Thoracic aorta (tissue), 2 donors: ENCODE measurements around the gene GET4. TPM values are rescaled to one million over a fixed set of nuclear protein-coding genes. Genes with fewer than 3 reads are reported as not detected.

Source experiments
- ATAC-seq: fragments of 150-250 bp; one replicate; pipeline ENCODE4 v1.8.0; 2017; ENCODE audit warnings: low read depth; ENCODE audit not compliant: insufficient number of reproducible peaks, low FRiP score
- DNase-seq: peaks from one replicate; pipeline ENCODE4 v3.0.0-alpha.2; 2020; ENCODE audit warnings: low spot score
- H3K27ac ChIP-seq, 2 donors: fragments of 200-600 bp; sonication (generic); 1 replicate in 1 of 2; 2 replicates in 1 of 2; pipeline ENCODE4 v1.5.1; 2016; ENCODE audit warnings: mild to moderate bottlenecking in 2 of 2, moderate library complexity in 2 of 2
- H3K27me3 ChIP-seq: fragments of 200-600 bp; sonication (generic); replicated peaks from 2 replicates; pipeline ENCODE4 v1.6.0; 2016; ENCODE audit warnings: mild to moderate bottlenecking; ENCODE audit not compliant: insufficient read depth
- H3K36me3 ChIP-seq: fragments of 200-600 bp; sonication (generic); one replicate; pipeline ENCODE4 v1.5.1; 2016
- H3K4me1 ChIP-seq, 2 donors: fragments of 200-600 bp; sonication (generic); 1 replicate in 1 of 2; 2 replicates in 1 of 2; pipeline versions ENCODE4 v1.5.1 to v1.6.0; 2016; ENCODE audit warnings: low read depth in 2 of 2, mild to moderate bottlenecking in 1 of 2; ENCODE audit not compliant: control insufficient read depth in 1 of 2
- H3K4me3 ChIP-seq: fragments of 200-600 bp; sonication (generic); 2 replicates; pipeline ENCODE4 v1.5.1; 2016; ENCODE audit warnings: mild to moderate bottlenecking
- H3K9me3 ChIP-seq: fragments of 200-600 bp; sonication (generic); 2 replicates; pipeline ENCODE4 v1.5.1; 2016
- CTCF ChIP-seq: fragments of 200-600 bp; sonication (generic); IDR thresholded peaks from one replicate; pipeline ENCODE4 v1.5.1; 2019; ENCODE audit warnings: antibody characterized with exemption
- total RNA-seq, 2 donors: library from RNA; depleted of rRNA; stranded (reverse); fragments of >200 nt; gene quantifications; one replicate each; pipeline versions ENCODE4 v1.1.0 to v1.2.3, GENCODE V29; 2016

Gene GET4
- total RNA-seq, 2 donors from 2014 or later = 26.9 to 28.4 TPM

GRCh38 chr7:901388-902154 lies 25.2 kb downstream of the GET4 start:
- no peaks in the 10 kb centered on the region for H3K9me3 ChIP-seq
- no peak for TF ChIP-seq CTCF
- peaks cover 0 to 6% of the 10 kb centered on the region in 2 donors for H3K4me1 ChIP-seq
- no peaks in the 10 kb centered on the region for H3K27me3 ChIP-seq
- no peak overlapping the region for H3K27ac ChIP-seq
- no peak for ATAC-seq
- no peak overlapping the region for H3K4me3 ChIP-seq
- H3K36me3 ChIP-seq = peaks cover 11% of the 10 kb centered on the region
- DNase-seq = no peak

DNA sequence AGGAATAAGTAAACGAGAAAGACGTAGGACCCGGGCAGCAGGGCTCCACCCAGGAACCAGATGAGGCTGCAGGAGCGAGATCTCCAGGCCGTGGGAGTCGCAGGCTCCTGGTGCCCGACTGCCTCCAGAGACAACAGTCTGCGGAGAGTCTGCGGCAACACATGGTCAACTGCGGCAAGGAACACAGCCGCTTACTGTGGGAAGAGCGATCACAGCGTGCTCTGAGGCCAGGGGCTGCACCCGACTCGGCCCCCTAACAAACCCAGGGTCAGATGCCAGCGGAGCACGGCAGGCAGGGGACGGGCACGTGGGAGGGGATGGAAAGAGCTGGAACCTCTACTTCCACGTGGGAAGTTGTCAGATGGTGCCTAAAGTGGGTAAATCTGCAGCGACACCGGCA lies 26.6 kb downstream of the GET4 start:
- Histone ChIP-seq H3K27me3 (no peaks in the 10 kb centered on the region), H3K4me1 (peaks cover 0 to 6% of the 10 kb centered on the region in 2 donors), H3K9me3 (no peaks in the 10 kb centered on the region), H3K27ac (no peak overlapping the region), H3K36me3 (peaks cover 4% of the 10 kb centered on the region), H3K4me3 (no peak overlapping the region)
- TF ChIP-seq CTCF = no peak
- DNase-seq (no peak), ATAC-seq (no peak)

- H3K27me3 ChIP-seq = no peaks in the 10 kb centered on the region
- no peak for TF ChIP-seq CTCF
- no peaks in the 10 kb centered on the region for H3K36me3 ChIP-seq
- H3K27ac ChIP-seq = no peak overlapping the region
- ATAC-seq (no peak), DNase-seq (no peak)
- H3K4me3 ChIP-seq = no peak overlapping the region
- H3K4me1 ChIP-seq = peaks cover 0 to 6% of the 10 kb centered on the region in 2 donors
- no peaks in the 10 kb centered on the region for H3K9me3 ChIP-seq
Observed at GRCh38 chr7:903921-904755, 27.8 kb downstream of the GET4 start.

GRCh38 chr7:904847-905246 lies 28.5 kb downstream of the GET4 start:
- Histone ChIP-seq H3K27me3 (no peaks in the 10 kb centered on the region), H3K9me3 (no peaks in the 10 kb centered on the region), H3K27ac (no peak overlapping the region), H3K36me3 (no peaks in the 10 kb centered on the region), H3K4me1 (peaks cover 0 to 11% of the 10 kb centered on the region in 2 donors), H3K4me3 (no peak overlapping the region)
- DNase-seq = no peak
- TF ChIP-seq CTCF = no peak
- ATAC-seq = no peak

GRCh38 chr7:906776-907157 lies 30.4 kb downstream of the GET4 start:
- DNase-seq = no peak
- H3K27me3 ChIP-seq = no peaks in the 10 kb centered on the region
- TF ChIP-seq CTCF = no peak
- no peaks in the 10 kb centered on the region for H3K9me3 ChIP-seq
- H3K27ac ChIP-seq = no peak overlapping the region
- no peak for ATAC-seq
- H3K36me3 ChIP-seq = no peaks in the 10 kb centered on the region
- no peak overlapping the region for H3K4me3 ChIP-seq
- peaks cover 0 to 12% of the 10 kb centered on the region in 2 donors for H3K4me1 ChIP-seq
